GM18511 (cell line): ENCODE data around the gene CASS4.

Source experiments
- ATAC-seq: cut with Tn5 transposase; IDR thresholded peaks from one replicate; pipeline ENCODE4 v1.9.1; 2021; ENCODE audit warnings: mild to moderate bottlenecking, moderate library complexity; ENCODE audit not compliant: unreplicated experiment

CASS4 gene

GRCh38 chr20:56501116-56501515, 89.1 kb downstream of the CASS4 start:
- ATAC-seq, result no peak

GRCh38 chr20:56503916-56504315, 91.9 kb downstream of the CASS4 start:
- no peak for ATAC-seq

GRCh38 chr20:56504373-56505005, 92.4 kb downstream of the CASS4 start:
- ATAC-seq, result no peak

GRCh38 chr20:56506103-56506502, 94.0 kb downstream of the CASS4 start:
- ATAC-seq, result no peak
